Erythroblast (primary cell): Measurements from ENCODE around the gene NBEAL2.
"Not testable (repeated sequence)": the region's sequence is repeated elsewhere in the genome, so short reads cannot be mapped to it uniquely, and the experiment has no call there.

Source experiments
- DNase-seq, 2 experiments: peaks; one replicate each; lab custom pipeline; 2025; lab: John Stamatoyannopoulos, UW
- GATA1 ChIP-seq: IDR thresholded peaks from 2 replicates; pipeline ENCODE4 v1.6.1; 2011; ENCODE audit warnings: low read depth, mild to moderate bottlenecking, control low read depth, low read length, moderate library complexity
- POLR2A ChIP-seq: IDR thresholded peaks from 2 replicates; pipeline ENCODE4 v1.6.1; 2011; ENCODE audit warnings: mild to moderate bottlenecking, low read length

The NBEAL2 gene

DNA sequence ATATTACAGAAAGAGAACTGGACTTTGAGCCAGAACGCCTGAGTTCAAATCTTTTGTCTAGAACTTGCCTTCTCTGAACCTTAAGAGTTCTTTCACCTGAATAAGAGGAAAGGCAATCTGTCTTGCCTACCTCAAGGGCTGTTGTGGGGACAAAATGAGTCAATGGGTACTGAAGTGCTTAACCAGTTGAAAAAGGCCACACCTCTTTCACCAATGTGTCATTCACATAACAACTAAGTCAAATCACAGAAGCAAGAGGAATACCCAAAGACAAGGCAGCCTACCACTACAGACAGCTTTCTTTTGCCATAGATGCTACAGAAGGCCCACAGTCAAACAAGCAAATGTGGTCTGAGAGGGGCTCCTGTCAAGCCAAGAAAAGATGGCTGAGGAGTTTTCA is 39.7 kb downstream of the NBEAL2 start:
- no peak for DNase-seq
- no peak for TF ChIP-seq POLR2A

DNA sequence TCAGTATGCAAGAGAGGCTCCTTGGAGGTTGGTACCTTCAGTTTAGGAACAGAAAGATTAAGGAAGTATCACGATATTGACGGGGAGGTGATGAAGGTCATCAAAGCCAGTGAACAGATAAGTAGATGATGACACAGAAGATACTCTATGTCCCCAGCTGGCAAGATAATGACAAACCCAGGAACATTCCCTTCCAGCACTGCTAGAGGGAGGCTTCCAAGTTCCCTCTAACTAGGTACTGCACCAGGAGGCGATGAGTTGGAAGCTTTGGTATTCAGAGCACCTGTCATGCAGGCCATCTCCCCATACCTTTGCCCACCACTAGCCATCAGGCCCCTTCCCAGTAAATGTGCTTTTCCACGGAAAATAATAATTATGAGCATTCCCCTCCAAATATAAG is 40.8 kb downstream of the NBEAL2 start:
- TF ChIP-seq GATA1 (no peak), POLR2A (no peak)
- no peak for DNase-seq

DNA sequence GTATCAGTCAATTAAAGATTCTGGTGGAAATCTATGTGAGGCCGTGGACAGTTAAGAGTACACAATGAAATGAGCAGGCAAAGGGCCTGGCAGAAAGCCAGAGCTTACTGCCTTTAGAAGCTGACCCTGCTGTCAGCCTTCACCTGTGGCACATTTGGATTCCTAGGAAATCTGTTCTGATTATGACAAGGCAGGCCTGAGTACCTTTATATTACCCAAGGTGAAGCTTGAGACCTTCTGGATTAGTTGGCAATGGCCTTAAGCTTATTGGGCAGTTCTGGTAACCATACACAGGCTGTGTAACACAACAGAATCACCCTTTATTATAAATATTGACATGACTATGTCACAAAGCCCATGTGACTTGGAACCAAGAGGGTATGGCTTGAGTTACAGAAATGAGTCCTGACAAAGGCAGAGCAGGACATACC is 43.2 kb downstream of the NBEAL2 start:
- DNase-seq, result no peak
- TF ChIP-seq GATA1 (no peak), POLR2A (no peak)

DNA sequence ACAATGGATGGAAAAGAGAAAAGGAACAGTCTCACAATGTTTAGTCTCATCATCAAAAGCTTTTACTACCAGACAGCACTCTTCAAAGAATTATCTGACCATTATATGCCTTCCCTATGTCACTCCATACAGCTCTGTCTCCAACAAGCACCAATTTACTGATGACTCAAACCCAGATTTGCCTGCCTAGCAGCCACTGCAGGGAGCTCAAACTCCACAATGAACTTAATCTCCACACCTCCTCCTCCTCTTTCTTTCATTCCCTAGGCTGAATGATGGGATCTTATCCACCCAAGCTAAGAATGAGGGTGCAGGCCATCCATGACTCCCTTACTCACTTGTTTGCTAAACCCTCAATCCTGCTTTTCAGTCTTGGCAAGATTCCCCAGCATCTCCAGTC is 45.5 kb downstream of the NBEAL2 start:
- no peak for TF ChIP-seq GATA1
- TF ChIP-seq POLR2A, result no peak

DNA sequence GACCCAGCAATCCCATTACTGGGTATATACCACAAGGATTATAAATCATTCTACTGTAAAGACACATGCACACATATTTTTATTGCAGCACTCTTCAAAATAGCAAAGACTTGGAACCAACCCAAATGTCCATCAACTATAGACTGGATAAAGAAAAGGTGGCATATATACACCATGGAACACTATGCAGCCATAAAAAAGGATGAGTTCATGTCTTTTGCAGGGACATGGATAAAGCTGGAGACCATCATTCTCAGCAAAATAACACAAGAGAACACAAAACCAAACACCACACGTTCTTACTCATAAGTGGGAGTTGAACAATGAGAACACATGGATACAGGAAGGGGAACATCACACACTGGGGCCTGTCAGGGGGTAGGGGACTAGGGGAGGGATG is 47.0 kb downstream of the NBEAL2 start:
- not testable (repeated sequence) for DNase-seq

More for the DNA sequence above, 45.5 kb downstream of the NBEAL2 start:
- no peak for DNase-seq

DNA sequence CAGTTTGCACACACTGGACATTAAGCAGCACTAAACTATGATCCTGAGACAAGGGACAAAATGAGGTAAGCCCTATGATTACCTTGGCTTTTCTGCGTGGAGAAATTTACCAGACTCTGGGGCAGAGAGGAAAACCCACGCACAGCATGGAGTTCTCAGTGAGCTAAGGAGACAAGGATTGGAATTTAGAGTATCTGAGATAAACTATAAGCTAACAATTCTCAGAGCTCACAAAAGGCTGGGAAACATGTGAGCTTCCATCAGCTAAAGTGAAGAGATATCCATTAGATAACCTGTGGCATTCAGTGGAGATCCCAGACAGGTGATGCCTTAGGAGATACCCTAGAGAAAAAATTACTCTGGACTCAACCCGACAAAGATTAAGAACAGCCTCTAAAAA is 48.7 kb downstream of the NBEAL2 start:
- no peak for DNase-seq
- TF ChIP-seq POLR2A (no peak), GATA1 (no peak)

DNA sequence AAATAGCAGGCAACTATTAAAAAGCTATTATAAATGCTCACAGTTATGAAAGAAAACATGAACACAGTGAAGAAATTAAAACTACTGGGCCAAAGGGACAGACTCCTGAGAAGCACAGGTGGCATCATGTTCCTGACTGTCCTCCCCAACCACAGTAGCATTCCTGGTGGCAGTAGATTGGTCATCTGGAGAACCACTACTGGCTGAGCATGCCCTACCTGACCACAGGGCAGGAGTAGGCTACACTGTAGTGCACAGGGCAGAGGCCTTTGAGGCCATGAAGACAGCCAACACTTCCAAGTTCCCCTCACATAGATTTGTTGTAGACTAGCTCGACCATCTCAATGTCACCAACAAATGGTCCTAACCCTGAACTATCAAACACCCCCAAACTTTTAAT is 49.2 kb downstream of the NBEAL2 start:
- no peak for DNase-seq
- TF ChIP-seq POLR2A (no peak), GATA1 (no peak)

DNA sequence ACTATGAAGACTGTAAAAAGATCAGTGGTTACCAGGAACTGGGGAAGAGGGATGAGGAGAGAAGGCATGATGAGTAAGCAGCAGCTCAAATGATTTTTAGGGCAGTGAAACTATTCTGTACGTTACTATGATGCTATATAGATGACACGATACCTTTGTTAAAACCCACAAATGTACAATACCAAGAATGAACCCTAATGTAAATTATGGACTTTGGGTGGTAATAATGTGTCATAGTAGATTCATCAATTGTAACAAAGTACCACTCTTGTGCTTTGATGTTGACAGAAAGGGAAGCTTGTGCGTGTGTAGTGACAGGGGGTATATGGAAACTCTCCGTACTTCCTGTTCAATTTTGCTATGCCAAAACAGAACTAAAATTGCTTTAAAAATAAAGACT is 51.6 kb downstream of the NBEAL2 start:
- DNase-seq, result not testable (repeated sequence)

DNA sequence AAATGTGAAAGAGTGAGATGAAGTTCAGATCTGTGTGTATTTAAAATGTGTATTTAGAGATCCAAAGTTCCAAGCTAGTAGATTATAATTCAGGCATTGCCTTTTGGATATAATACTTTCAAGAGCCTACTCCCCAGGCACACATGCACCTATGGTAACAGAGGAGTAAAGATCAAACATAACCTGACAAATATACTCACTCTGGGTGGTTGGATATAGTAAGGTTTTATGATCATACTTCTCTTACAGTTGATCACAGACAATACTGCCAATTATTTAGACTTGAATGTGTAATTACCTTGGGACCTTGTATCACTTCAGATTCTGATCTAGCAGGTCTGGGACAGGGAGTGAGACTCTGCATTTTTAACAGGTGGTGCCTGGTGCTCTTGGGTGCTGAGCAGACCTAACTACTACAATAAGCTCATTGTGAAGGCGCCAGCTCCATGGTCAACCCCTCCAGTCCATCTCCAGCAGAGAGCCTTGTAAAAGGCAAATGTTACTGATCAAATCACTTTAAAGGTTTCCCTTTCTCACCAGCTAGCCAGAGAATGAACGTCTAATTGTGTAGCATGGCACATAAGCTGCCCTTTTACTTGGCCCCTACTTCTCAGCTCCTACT is 55.5 kb downstream of the NBEAL2 start:
- TF ChIP-seq POLR2A (no peak), GATA1 (no peak)
- DNase-seq, result no peak

DNA sequence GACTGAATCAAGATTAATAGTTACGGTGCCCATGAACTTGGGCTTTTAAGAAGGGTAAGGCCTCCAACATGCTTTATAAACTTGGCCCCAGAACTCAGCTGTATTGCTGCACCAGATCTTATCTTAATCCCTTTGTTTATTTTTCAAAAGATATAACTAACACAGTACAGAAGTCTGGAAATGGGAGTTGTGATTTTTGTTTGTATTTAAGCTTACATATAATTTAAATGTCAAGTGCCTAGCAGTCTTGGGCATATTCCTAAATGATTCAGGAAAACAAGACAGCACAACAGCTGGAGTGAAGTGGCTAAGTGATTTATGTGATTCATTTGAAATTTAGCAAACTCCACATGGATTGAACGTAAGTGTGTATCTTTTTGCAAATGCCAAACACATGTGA is 56.2 kb downstream of the NBEAL2 start:
- TF ChIP-seq GATA1 (no peak), POLR2A (no peak)
- no peak for DNase-seq

DNA sequence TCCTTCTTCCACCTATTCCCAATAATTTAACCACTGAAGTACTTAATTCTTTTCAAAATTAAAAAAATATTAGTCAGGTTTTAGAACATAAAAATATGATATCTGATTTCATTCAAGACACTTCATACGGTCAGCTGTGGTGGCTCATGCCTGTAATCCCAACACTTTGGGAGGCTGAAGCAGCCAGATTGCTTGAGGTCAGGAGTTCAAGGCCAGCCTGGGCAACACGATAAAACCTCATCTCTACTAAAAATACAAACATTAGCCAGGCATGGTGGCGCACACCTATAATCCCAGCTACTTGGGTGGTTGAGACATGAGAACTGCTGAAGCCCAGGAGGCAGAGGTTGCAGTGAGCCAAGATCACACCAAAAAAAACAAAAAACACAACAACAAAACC is 56.7 kb downstream of the NBEAL2 start:
- TF ChIP-seq POLR2A, result no peak
- no peak for TF ChIP-seq GATA1
- DNase-seq, result no peak

DNA sequence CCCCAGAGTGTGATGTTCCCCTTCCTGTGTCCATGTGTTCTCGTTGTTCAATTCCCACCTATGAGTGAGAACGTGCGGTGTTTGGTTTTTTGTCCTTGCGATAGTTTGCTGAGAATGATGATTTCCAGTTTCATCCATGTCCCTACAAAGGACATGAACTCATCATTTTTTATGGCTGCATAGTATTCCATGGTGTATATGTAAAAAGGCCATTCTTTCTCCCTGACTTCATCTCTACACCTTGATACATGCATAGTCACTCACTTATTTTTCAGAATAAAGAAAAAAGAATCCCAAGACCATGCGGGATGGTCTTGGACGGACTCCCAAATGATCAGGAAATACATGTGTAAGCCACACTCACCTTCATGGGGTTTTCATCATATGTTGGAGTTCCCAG is 57.8 kb downstream of the NBEAL2 start:
- DNase-seq, result not testable (repeated sequence)

DNA sequence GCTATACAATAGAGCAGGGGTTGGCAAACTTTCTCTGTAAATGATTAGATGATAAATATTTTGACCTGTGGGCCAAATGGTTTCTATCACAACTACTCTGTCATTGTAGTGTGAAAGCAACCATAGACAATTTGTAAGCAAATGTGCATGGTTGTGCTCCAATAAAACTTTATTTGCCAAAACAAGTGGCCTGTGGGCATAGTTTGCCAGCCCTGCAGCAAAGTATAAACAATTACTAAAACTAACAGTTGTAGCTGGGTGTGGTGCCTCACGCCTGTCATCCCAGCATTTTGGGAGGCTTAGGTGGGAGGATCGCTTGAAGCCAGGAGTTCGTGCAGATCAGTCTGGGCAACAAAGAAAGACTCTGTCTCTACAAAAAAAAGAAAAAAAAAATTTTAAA is 61.6 kb downstream of the NBEAL2 start:
- TF ChIP-seq GATA1 (no peak), POLR2A (no peak)
- DNase-seq, result no peak

DNA sequence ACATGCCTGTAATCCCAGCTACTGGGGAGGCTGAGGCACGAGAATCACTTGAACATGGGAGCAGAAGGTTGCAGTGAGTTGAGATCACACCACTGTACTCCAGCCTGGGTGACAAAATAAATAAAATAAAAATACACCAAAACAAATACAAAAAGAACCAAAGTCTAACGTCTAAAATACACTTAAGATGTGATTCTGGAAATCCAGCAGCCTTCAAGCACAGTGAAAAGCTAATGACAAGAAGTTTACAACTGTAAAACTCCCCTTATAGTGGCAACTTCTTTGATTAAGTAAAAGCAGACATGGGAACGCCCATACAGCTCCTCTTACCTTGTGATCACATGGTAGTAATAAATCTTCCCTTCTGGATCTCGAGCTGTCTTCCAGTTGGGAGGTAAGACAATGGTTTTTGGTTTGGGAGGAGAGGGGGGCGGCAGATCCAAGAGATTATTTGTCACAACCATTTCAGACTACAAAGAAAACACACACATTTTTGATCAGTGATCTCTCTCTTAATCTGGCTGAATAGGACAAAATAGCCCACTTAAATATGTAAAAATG is 62.8 kb downstream of the NBEAL2 start:
- DNase-seq, result no peak
- no peak for TF ChIP-seq GATA1
- no peak for TF ChIP-seq POLR2A

DNA sequence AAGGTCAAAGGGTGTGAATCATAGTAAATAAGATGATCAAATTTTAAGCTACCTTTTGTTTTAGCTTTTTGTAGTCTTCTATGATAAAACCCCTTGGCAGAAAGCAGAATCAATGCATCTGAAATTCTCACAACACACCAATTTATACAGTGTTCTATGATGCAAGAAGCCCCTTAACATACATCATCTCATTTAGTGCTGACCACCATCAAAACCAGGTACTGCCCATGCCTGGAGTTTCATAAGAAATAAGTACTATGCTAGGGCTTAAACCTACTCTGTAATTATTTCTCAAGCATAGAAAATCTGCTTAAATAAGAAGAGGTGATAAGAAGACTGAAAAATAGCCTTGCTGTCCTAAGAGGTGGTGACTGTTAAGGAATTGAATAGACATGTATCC is 67.6 kb downstream of the NBEAL2 start:
- TF ChIP-seq GATA1, result no peak
- no peak for TF ChIP-seq POLR2A
- DNase-seq, result no peak
